ENCODE results near the gene RB1. TPM values are rescaled to one million over a fixed set of nuclear protein-coding genes. Genes with fewer than 3 reads are reported as not detected.

The RB1 gene
- total RNA-seq, 1 experiment from 2014 or later = 18.8 TPM

DNA sequence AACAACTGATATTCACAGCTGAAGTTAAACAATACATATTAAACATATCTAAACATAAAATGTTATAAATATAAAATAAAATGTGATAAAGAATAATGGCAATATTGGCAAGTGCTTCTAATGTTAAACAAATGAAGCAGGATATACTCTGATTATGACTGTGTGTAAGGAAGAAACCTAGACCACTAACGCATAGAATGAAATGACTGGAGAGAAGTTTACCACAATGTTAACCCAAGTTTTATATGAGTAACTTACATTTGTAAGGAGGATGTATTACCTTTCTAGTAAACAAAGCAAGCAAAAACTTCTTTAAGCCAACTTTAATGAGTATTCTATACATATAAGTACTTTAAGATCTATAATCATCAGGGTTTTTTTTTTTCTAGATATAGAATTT lies 43.0 kb downstream of the RB1 start (continued):
- no peak for TF ChIP-seq JAZF1 (CRISPR knock-in tag; IDR thresholded peaks at IDR 0.05)
- TF ChIP-seq, protein P1, sequence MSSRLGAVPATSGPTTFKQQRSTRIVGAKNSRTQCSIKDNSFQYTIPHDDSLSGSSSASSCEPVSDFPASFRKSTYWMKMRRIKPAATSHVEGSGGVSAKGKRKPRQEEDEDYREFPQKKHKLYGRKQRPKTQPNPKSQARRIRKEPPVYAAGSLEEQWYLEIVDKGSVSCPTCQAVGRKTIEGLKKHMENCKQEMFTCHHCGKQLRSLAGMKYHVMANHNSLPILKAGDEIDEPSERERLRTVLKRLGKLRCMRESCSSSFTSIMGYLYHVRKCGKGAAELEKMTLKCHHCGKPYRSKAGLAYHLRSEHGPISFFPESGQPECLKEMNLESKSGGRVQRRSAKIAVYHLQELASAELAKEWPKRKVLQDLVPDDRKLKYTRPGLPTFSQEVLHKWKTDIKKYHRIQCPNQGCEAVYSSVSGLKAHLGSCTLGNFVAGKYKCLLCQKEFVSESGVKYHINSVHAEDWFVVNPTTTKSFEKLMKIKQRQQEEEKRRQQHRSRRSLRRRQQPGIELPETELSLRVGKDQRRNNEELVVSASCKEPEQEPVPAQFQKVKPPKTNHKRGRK (CRISPR knock-in tag; IDR thresholded peaks at IDR 0.05; ENCODE audit: borderline replicate concordance) = no peak
- no peak for TF ChIP-seq ZNF138 (CRISPR knock-in tag; conservative IDR thresholded peaks at IDR 0.05)
- TF ChIP-seq SMAD3 (CRISPR knock-in tag; IDR thresholded peaks at IDR 0.05; ENCODE audit: borderline replicate concordance) = no peak
- no peak for TF ChIP-seq NR3C1 (CRISPR knock-in tag; conservative IDR thresholded peaks at IDR 0.05; ENCODE audit: low read depth)

DNA sequence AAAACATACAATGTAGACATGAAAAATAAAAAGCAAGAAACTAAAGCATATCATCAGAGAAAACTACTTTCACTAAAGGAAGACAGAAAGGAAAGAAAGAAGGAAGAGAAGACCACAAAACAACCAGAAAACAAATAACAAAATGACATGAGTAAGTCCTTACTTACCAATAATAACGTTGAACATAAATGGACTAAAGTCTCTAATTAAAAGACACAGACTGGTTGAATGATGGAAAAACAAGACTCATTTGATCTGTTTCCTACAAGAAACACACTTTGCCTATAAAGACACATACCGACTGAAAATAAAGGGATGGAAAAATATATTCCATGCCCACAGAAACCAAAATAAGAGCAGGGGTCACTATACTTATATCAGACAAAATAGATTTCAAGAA lies 46.0 kb downstream of the RB1 start:
- no peak overlapping the region for H3K4me3 Mint-ChIP-seq
- DNase-seq (ENCODE audit: low spot score) = no peak
- H3K27ac Mint-ChIP-seq = no peak overlapping the region
- no peak for ATAC-seq
- peaks cover 47% of the 10 kb centered on the region for H3K36me3 Mint-ChIP-seq
- POLR2A ChIA-PET = no interaction called here
- peaks cover 39% of the 10 kb centered on the region for H3K9me3 Mint-ChIP-seq
- H3K4me1 Mint-ChIP-seq = no peaks in the 10 kb centered on the region
- no peaks in the 10 kb centered on the region; the same call in 1 of the 2 replicates for H3K27me3 Mint-ChIP-seq (ENCODE audit: low read depth)
- CTCF ChIA-PET = no interaction called here
- TF ChIP-seq, protein P2, sequence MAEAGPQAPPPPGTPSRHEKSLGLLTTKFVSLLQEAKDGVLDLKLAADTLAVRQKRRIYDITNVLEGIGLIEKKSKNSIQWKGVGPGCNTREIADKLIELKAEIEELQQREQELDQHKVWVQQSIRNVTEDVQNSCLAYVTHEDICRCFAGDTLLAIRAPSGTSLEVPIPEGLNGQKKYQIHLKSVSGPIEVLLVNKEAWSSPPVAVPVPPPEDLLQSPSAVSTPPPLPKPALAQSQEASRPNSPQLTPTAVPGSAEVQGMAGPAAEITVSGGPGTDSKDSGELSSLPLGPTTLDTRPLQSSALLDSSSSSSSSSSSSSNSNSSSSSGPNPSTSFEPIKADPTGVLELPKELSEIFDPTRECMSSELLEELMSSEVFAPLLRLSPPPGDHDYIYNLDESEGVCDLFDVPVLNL (CRISPR knock-in tag; IDR thresholded peaks at IDR 0.05; ENCODE audit: borderline replicate concordance, low read depth) = no peak
- TF ChIP-seq, protein P3, sequence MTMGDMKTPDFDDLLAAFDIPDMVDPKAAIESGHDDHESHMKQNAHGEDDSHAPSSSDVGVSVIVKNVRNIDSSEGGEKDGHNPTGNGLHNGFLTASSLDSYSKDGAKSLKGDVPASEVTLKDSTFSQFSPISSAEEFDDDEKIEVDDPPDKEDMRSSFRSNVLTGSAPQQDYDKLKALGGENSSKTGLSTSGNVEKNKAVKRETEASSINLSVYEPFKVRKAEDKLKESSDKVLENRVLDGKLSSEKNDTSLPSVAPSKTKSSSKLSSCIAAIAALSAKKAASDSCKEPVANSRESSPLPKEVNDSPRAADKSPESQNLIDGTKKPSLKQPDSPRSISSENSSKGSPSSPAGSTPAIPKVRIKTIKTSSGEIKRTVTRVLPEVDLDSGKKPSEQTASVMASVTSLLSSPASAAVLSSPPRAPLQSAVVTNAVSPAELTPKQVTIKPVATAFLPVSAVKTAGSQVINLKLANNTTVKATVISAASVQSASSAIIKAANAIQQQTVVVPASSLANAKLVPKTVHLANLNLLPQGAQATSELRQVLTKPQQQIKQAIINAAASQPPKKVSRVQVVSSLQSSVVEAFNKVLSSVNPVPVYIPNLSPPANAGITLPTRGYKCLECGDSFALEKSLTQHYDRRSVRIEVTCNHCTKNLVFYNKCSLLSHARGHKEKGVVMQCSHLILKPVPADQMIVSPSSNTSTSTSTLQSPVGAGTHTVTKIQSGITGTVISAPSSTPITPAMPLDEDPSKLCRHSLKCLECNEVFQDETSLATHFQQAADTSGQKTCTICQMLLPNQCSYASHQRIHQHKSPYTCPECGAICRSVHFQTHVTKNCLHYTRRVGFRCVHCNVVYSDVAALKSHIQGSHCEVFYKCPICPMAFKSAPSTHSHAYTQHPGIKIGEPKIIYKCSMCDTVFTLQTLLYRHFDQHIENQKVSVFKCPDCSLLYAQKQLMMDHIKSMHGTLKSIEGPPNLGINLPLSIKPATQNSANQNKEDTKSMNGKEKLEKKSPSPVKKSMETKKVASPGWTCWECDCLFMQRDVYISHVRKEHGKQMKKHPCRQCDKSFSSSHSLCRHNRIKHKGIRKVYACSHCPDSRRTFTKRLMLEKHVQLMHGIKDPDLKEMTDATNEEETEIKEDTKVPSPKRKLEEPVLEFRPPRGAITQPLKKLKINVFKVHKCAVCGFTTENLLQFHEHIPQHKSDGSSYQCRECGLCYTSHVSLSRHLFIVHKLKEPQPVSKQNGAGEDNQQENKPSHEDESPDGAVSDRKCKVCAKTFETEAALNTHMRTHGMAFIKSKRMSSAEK (CRISPR knock-in tag; IDR thresholded peaks at IDR 0.05; ENCODE audit: borderline replicate concordance) = no peak
- no peak for TF ChIP-seq JUN (CRISPR knock-in tag; IDR thresholded peaks at IDR 0.05)
- no peak for TF ChIP-seq SMAD3 (CRISPR knock-in tag; IDR thresholded peaks at IDR 0.05; ENCODE audit: borderline replicate concordance)
- TF ChIP-seq ZNF263 (CRISPR knock-in tag; IDR thresholded peaks at IDR 0.05; ENCODE audit: low read depth) = no peak
- TF ChIP-seq FOXP1 (CRISPR knock-in tag; IDR thresholded peaks at IDR 0.05; ENCODE audit: borderline replicate concordance) = no peak
- no peak for TF ChIP-seq ELF4 (CRISPR knock-in tag; IDR thresholded peaks at IDR 0.05; ENCODE audit: low read depth)
- TF ChIP-seq HMGA2 (CRISPR knock-in tag; IDR thresholded peaks at IDR 0.05) = no peak
- TF ChIP-seq, protein P4, sequence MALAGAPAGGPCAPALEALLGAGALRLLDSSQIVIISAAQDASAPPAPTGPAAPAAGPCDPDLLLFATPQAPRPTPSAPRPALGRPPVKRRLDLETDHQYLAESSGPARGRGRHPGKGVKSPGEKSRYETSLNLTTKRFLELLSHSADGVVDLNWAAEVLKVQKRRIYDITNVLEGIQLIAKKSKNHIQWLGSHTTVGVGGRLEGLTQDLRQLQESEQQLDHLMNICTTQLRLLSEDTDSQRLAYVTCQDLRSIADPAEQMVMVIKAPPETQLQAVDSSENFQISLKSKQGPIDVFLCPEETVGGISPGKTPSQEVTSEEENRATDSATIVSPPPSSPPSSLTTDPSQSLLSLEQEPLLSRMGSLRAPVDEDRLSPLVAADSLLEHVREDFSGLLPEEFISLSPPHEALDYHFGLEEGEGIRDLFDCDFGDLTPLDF (CRISPR knock-in tag; IDR thresholded peaks at IDR 0.05) = no peak
- TF ChIP-seq, protein P5, sequence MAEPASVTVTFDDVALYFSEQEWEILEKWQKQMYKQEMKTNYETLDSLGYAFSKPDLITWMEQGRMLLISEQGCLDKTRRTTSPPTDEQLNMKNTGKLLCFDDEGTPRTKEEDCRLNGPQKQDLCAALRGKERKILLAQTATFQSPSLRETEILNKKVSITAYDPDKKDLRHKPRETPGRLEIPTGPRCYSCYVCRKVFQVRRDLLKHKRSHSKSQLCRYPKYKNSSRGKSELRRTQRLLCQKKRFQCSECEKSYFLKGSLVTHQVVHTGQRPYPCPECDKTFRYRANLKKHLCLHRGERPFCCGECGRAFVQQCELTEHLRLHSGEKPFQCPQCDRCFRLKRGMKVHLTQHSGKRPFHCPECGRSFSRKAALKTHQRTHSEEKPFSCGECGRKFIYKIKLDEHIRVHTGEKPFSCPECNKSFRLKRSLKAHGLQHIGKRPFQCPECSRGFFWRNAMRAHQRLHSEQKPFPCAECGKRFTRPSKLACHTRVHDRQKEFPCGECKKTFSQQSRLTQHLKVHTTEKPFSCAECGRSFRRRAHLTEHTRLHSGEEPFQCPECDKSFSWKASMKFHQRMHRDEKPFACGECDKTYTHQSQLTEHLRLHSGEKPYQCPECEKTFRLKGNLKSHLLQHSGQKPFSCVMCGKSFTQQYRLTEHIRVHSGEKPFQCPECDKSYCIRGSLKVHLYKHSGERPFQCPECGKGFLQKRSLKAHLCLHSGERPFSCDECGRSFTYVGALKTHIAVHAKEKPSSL (CRISPR knock-in tag; conservative IDR thresholded peaks at IDR 0.05) = no peak
- TF ChIP-seq, protein P6, sequence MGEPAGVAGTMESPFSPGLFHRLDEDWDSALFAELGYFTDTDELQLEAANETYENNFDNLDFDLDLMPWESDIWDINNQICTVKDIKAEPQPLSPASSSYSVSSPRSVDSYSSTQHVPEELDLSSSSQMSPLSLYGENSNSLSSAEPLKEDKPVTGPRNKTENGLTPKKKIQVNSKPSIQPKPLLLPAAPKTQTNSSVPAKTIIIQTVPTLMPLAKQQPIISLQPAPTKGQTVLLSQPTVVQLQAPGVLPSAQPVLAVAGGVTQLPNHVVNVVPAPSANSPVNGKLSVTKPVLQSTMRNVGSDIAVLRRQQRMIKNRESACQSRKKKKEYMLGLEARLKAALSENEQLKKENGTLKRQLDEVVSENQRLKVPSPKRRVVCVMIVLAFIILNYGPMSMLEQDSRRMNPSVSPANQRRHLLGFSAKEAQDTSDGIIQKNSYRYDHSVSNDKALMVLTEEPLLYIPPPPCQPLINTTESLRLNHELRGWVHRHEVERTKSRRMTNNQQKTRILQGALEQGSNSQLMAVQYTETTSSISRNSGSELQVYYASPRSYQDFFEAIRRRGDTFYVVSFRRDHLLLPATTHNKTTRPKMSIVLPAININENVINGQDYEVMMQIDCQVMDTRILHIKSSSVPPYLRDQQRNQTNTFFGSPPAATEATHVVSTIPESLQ (CRISPR knock-in tag; IDR thresholded peaks at IDR 0.05) = no peak
- TF ChIP-seq, protein P7, sequence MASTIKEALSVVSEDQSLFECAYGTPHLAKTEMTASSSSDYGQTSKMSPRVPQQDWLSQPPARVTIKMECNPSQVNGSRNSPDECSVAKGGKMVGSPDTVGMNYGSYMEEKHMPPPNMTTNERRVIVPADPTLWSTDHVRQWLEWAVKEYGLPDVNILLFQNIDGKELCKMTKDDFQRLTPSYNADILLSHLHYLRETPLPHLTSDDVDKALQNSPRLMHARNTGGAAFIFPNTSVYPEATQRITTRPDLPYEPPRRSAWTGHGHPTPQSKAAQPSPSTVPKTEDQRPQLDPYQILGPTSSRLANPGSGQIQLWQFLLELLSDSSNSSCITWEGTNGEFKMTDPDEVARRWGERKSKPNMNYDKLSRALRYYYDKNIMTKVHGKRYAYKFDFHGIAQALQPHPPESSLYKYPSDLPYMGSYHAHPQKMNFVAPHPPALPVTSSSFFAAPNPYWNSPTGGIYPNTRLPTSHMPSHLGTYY (CRISPR knock-in tag; IDR thresholded peaks at IDR 0.05) = no peak
- TF ChIP-seq ZNF317 (CRISPR knock-in tag; IDR thresholded peaks at IDR 0.05; ENCODE audit: borderline replicate concordance, low read depth) = no peak
- TF ChIP-seq ZNF219 (CRISPR knock-in tag; IDR thresholded peaks at IDR 0.05; ENCODE audit: borderline replicate concordance) = no peak
- TF ChIP-seq TEAD1 (CRISPR knock-in tag; IDR thresholded peaks at IDR 0.05) = no peak
- TF ChIP-seq SOX15 (CRISPR knock-in tag; IDR thresholded peaks at IDR 0.05) = no peak
- TF ChIP-seq ATF1 (CRISPR knock-in tag; IDR thresholded peaks at IDR 0.05) = no peak
- TF ChIP-seq RELA (CRISPR knock-in tag; IDR thresholded peaks at IDR 0.05; ENCODE audit: borderline replicate concordance) = no peak
